Stomach (tissue), 19 donors: ENCODE results near the gene GPATCH1. TPM values are rescaled to one million over a fixed set of nuclear protein-coding genes. Genes with fewer than 3 reads are reported as not detected.
"Not testable (repeated sequence)": the region's sequence is repeated elsewhere in the genome, so short reads cannot be mapped to it uniquely, and the experiment has no call there.

Source experiments
- DNase-seq, 2 donors: peaks; one replicate each; pipeline versions ENCODE4 v3.0.0 to v3.0.0-alpha.2; 2013 to 2019
- H3K27ac ChIP-seq, 5 donors: fragments of 200-600 bp in 4 of 5; sonication (generic) in 4 of 5; one replicate each; pipeline ENCODE4 v1.5.1; 2013 to 2019; ENCODE audit warnings: mild to moderate bottlenecking in 1 of 5, moderate library complexity in 1 of 5
- H3K27me3 ChIP-seq, 3 donors: fragments of 200-600 bp; sonication (generic); one replicate each; pipeline ENCODE4 v1.5.1; 2017 to 2019; ENCODE audit warnings: mixed run types in 1 of 3
- H3K36me3 ChIP-seq, 4 donors: fragments of 200-600 bp; sonication (generic); 1 replicate in 3 of 4; 2 replicates in 1 of 4; pipeline ENCODE4 v1.5.1; 2016 to 2019
- H3K4me1 ChIP-seq, 4 donors: fragments of 200-600 bp; sonication (generic); one replicate each; pipeline ENCODE4 v1.5.1; 2016 to 2019
- H3K4me3 ChIP-seq, 4 donors: fragments of 200-600 bp; sonication (generic) in 3 of 4; one replicate each; pipeline ENCODE4 v1.5.1; 2016 to 2019; ENCODE audit warnings: mild to moderate bottlenecking in 1 of 4
- H3K9me3 ChIP-seq, 4 donors: fragments of 200-600 bp; sonication (generic); one replicate each; pipeline ENCODE4 v1.5.1; 2016 to 2019
- EP300 ChIP-seq: sonication (generic); formaldehyde crosslinking; IDR thresholded peaks from one replicate; pipeline ENCODE4 v1.6.1; 2017; ENCODE audit warnings: antibody characterized with exemption
- POLR2A ChIP-seq, 4 donors: fragments of 450-650 bp; IDR thresholded peaks; one replicate each; pipeline ENCODE4 v1.6.1; 2016; ENCODE audit warnings: antibody characterized with exemption in 4 of 4, control low read depth in 2 of 4, mild to moderate bottlenecking in 1 of 4, moderate library complexity in 1 of 4
- POLR2AphosphoS5 ChIP-seq, 3 donors: sonication (generic); formaldehyde crosslinking; IDR thresholded peaks; one replicate each; pipeline ENCODE4 v1.6.1; 2016; ENCODE audit warnings: antibody characterized with exemption in 3 of 3
- WGBS, 5 donors: extraction: QIAGEN DNeasy Blood & Tissue Kit in 3 of 5; methylation state at CpG; one replicate each; pipeline versions ENCODE4 v1.1.5 to v1.1.7; 2013 to 2018; 5-methylcytosine and 5-hydroxymethylcytosine counted together
- intact Hi-C: fragments of 100-400 bp; cut with DNase I; formaldehyde crosslinking; loops from one replicate; pipeline ENCODE4 v1.15.1; 2023; ENCODE audit warnings: low total_unique reads
- long read RNA-seq, 10 donors: transcript quantifications; one replicate each; lab custom pipeline, GENCODE V29; 2026
- polyA plus RNA-seq, 3 donors: library from polyadenylated mRNA; stranded (reverse); fragments of 200-250 nt; gene quantifications; one replicate each; pipeline ENCODE4 v1.2.3, GENCODE V29; 2013
- total RNA-seq, 5 donors: library from RNA; depleted of rRNA; stranded (reverse); fragments of >200 nt; gene quantifications; one replicate each; pipeline versions ENCODE4 v1.1.0 to v1.2.3, GENCODE V29; 2014 to 2016
- TF ChIP-seq, protein P1 (sequence below), 7 experiments: fragments of 450-650 bp in 4 of 7; fragments of 200-600 bp in 3 of 7; sonication (generic) in 3 of 7; IDR thresholded peaks; one replicate each; pipeline ENCODE4 v1.5.1; 2016 to 2019; ENCODE audit warnings: antibody characterized with exemption in 7 of 7, control low read depth in 2 of 7, mild to moderate bottlenecking in 1 of 7
- donor health status: healthy with polysubstance abuse.
- donor health status: Bipolar disorder and iron deficiency.
- donor health status: healthy.

GPATCH1 gene
- 10 to 100 TPM in 2 of 5 donors, 1 to 10 TPM in 3; 1.2 to 31.5 (median 9.5) TPM for total RNA-seq
- polyA plus RNA-seq, result 1 to 10 TPM; 2.2 to 5.8 (median 5.4) TPM
- long read RNA-seq, donor 1, result 0 reads
- long read RNA-seq, donor 2, partial matches to known transcripts, result 0 of 2 reads
- long read RNA-seq, donor 2, other reads (novel, unspliced or antisense), result 0 of 2 reads
- long read RNA-seq, donor 3, result 0 reads
- long read RNA-seq, donor 4, result 0 reads
- long read RNA-seq, donor 5, partial matches to known transcripts, result 0 of 3 reads
- long read RNA-seq, donor 5, other reads (novel, unspliced or antisense), result 0 of 3 reads
- long read RNA-seq, donor 6, partial matches to known transcripts, result 0 of 2 reads
- long read RNA-seq, donor 6, other reads (novel, unspliced or antisense), result 0 of 2 reads
- long read RNA-seq, donor 7, partial matches to known transcripts, result 0 of 1 reads
- long read RNA-seq, donor 7, other reads (novel, unspliced or antisense), result 0 of 1 reads
- long read RNA-seq, donor 8, result 0 reads
- long read RNA-seq, donor 9, partial matches to known transcripts, result 0 of 2 reads
- long read RNA-seq, donor 9, other reads (novel, unspliced or antisense), result 0 of 2 reads
- long read RNA-seq, donor 10, result 0 reads

DNA sequence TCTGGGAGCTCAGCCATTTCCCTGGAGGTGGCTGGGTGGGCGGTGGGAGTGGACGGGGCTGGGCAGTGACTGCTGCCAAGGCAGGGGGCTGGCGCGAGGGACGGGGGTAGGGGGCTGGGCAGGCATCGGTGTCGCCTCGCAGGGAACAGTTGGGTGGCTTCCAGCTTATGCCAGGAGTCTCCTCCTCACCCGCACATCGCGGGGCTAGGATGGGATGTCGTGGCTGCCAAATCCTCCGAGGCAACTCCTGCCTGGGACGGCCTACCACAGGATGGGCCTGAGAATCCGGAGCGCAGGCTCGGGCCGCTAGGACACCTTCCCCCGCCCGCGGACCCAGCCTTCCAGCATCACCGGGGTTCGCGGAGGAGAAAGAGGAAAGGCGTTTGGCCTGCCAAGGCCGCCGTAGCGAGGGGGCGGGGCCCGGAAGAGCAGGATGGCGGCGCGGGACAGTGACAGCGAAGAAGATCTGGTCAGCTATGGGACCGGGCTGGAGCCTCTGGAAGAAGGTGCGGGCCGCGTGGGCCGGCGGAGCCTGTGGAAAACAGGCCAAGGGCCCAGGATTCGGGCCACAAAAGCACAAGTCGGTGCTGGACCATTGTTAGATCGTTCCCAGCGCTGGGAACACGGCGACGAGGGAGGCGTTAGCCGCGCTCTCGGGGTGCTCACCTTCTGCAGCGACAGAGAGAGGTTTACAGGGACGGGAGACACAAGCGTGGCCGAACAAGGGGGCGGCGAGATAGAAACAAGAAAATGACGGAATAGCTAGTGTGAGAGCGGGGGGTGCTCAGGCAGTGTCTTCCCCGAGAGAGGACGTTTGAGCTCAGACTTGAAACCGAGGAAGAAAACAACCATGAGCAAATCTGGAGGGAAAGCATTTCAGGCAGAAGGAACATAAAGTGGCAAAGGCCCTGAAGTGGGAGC, at the start of gene GPATCH1:
TSS of gene GPATCH1 (plus strand) at position 421 of the 921 bp plus-strand sequence. CDS start at position 434, 13 bp downstream.
- Histone ChIP-seq H3K36me3 (peaks cover 0 to 4% (median 0%) of the 10 kb centered on the region in 4 donors), H3K27me3 (no peaks in the 10 kb centered on the region), H3K4me1 (peaks cover 12 to 46% (median 28%) of the 10 kb centered on the region in 4 donors), H3K27ac (peak within 1 kb of the TSS; percentile 65 to 86 (median 82)), H3K9me3 (no peaks in the 10 kb centered on the region), H3K4me3 (peak within 1 kb of the TSS; percentile 75 to 99 (median 88))
- intact Hi-C loops, result no loop called here
- DNase-seq, result peak; percentile 91 to 95
- TF ChIP-seq POLR2AphosphoS5 (IDR thresholded peaks at IDR 0.05) (peak; percentile 72 to 95 (median 88)), POLR2A (IDR thresholded peaks at IDR 0.05) (no peak)
- 0 to 1% (median 0%) methylated on average over 34 to 62 of the region's 62 CpGs for WGBS, 5 donors

GRCh38 chr19:33032218-33032781, 48.7 kb upstream of the GPATCH1 start:
- TF ChIP-seq POLR2AphosphoS5 (IDR thresholded peaks at IDR 0.05) (no peak), POLR2A (IDR thresholded peaks at IDR 0.05) (no peak), EP300 (no peak)
- TF ChIP-seq, protein P1, sequence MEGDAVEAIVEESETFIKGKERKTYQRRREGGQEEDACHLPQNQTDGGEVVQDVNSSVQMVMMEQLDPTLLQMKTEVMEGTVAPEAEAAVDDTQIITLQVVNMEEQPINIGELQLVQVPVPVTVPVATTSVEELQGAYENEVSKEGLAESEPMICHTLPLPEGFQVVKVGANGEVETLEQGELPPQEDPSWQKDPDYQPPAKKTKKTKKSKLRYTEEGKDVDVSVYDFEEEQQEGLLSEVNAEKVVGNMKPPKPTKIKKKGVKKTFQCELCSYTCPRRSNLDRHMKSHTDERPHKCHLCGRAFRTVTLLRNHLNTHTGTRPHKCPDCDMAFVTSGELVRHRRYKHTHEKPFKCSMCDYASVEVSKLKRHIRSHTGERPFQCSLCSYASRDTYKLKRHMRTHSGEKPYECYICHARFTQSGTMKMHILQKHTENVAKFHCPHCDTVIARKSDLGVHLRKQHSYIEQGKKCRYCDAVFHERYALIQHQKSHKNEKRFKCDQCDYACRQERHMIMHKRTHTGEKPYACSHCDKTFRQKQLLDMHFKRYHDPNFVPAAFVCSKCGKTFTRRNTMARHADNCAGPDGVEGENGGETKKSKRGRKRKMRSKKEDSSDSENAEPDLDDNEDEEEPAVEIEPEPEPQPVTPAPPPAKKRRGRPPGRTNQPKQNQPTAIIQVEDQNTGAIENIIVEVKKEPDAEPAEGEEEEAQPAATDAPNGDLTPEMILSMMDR (IDR thresholded peaks at IDR 0.05), result no peak
- H3K27me3 ChIP-seq, result no peaks in the 10 kb centered on the region
- peaks cover 0 to 6% (median 0%) of the 10 kb centered on the region in 4 donors for H3K36me3 ChIP-seq
- peak overlapping the region in 3 of 5 donors; percentile 17 to 57 (median 51) for H3K27ac ChIP-seq
- WGBS, 5 donors, result 34 to 67% (median 52%) methylated on average over 8 of the region's 8 CpGs
- H3K9me3 ChIP-seq, result peaks cover 0 to 3% (median 0%) of the 10 kb centered on the region in 4 donors
- H3K4me3 ChIP-seq, result no peak overlapping the region
- H3K4me1 ChIP-seq, result peaks cover 0 to 29% (median 3%) of the 10 kb centered on the region in 4 donors
- intact Hi-C loops, result no loop called here
- peak in 1 of 2 donors; percentile 22 for DNase-seq

DNA sequence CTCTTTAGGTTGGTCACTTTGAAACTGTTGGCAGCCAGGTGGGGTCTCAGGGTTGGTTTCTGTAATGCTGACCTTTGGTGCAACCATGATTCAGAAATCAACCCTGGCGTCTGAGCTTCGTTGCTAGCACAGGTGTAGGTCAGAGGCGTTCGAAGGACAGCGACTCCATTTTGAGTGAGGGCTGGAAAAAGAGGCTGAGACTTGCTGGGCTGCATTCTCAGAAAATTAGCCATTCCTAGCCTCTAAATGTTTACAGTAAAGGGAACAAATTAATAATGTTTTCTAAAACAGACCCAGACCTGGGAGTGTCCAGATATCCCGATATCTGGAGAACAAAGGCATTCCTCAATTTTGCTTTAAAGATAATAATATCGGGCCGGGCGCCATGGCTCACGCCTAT, 45.5 kb upstream of the GPATCH1 start:
- H3K4me3 ChIP-seq, result no peak overlapping the region
- no peaks in the 10 kb centered on the region for H3K9me3 ChIP-seq
- no peak for TF ChIP-seq EP300
- TF ChIP-seq, protein P1 (IDR thresholded peaks at IDR 0.05), result no peak
- H3K27me3 ChIP-seq, result no peaks in the 10 kb centered on the region
- 47 to 75% (median 56%) methylated on average over 10 of the region's 10 CpGs for WGBS, 5 donors
- peak overlapping the region in 3 of 5 donors; percentile 14 to 61 (median 59) for H3K27ac ChIP-seq
- H3K36me3 ChIP-seq, result peaks cover 0 to 6% (median 0%) of the 10 kb centered on the region in 4 donors
- peaks cover 0 to 34% (median 9%) of the 10 kb centered on the region in 4 donors for H3K4me1 ChIP-seq
- intact Hi-C loops, result no loop called here
- no peak for DNase-seq

DNA sequence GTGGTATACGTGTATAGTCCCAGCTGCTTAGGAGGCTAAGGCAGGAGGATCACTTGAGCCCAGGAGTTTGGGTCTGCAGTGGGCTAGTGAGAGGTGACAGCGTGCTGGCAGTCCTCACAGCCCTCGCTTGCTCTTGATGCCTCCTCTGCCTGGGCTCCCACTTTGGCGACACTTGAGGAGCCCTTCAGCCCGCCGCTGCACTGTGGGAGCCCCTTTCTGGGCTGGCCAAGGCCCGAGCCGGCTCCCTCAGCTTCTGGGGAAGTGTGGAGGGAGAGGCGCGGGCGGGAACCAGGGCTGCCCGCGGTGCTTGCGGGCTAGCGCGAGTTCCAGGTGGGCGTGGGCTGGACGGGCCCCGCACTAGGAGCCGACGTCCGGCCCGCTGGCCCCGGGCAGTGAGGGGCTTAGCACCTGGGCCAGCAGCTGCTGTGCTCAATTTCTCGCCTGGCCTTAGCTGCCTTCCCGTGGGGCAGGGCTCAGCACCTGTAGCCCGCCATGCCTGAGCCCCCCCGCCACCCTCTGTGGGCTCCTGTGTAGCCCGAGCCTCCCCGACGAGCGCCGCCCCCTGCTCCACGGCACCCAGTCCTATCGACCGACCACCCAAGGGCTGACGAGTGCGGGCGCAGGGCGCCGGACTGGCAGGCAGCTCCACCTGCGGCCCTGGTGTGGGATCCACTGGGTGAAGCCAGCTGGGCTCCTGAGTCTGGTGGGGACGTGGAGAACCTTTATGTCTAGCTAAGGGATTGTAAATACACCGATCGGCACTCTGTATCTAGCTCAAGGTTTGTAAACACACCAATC, 44.4 kb upstream of the GPATCH1 start:
- H3K36me3 ChIP-seq, H3K27me3 ChIP-seq, intact Hi-C loops, H3K9me3 ChIP-seq, DNase-seq, H3K4me3 ChIP-seq: not testable (repeated sequence)
- 85 to 95% (median 92%) methylated on average over 12 to 45 of the region's 45 CpGs for WGBS, 5 donors
- H3K4me1 ChIP-seq, result peaks cover 0 to 45% (median 15%) of the 10 kb centered on the region in 4 donors
- peak overlapping the region in 1 of 5 donors; percentile 28 for H3K27ac ChIP-seq

GRCh38 chr19:33037168-33038025, 43.6 kb upstream of the GPATCH1 start:
- DNase-seq, intact Hi-C loops, H3K4me3 ChIP-seq, H3K9me3 ChIP-seq, H3K27me3 ChIP-seq, H3K36me3 ChIP-seq: not testable (repeated sequence)
- 72 to 85% (median 81%) methylated on average over 18 of the region's 18 CpGs for WGBS, 5 donors
- peaks cover 0 to 49% (median 23%) of the 10 kb centered on the region in 4 donors for H3K4me1 ChIP-seq
- H3K27ac ChIP-seq, result peak overlapping the region in 3 of 5 donors; percentile 10 to 39 (median 28)
